B cell (primary cell): ENCODE results near the gene ZNF423. TPM values are rescaled to one million over a fixed set of nuclear protein-coding genes. Genes with fewer than 3 reads are reported as not detected.

Experiments
- ATAC-seq: fragments of 200-7000 bp; cut with Tn5 transposase; one replicate; pipeline ENCODE4 v1.10.0; 2021; ENCODE audit warnings: low read depth, mild to moderate bottlenecking, moderate number of reproducible peaks, moderate library complexity
- CTCF ChIA-PET: fragments of 350-600 bp; sonication (Branson Sonifier 250); formaldehyde crosslinking; loops from one replicate; lab custom pipeline; 2021; ENCODE audit warnings: antibody characterized with exemption, inconsistent platforms; lab: Charles Lee
- POLR2A ChIA-PET: fragments of 350-600 bp; sonication (Branson Sonifier 250); formaldehyde crosslinking; loops from one replicate; lab custom pipeline; 2021; ENCODE audit warnings: antibody characterized with exemption; lab: Charles Lee
- DNase-seq: peaks from one replicate; pipeline ENCODE4 v3.0.0; 2013
- H2AFZ ChIP-seq: 2 replicates; pipeline ENCODE4 v1.6.1; 2012; ENCODE audit warnings: mild to moderate bottlenecking, low read depth, low read length; ENCODE audit not compliant: insufficient read depth, poor library complexity, severe bottlenecking
- H3K27ac ChIP-seq, 2 donors: 1 replicate in 1 of 2; 2 replicates in 1 of 2; pipeline ENCODE4 v1.5.1; 2012 to 2013; ENCODE audit warnings: low read length in 2 of 2, mild to moderate bottlenecking in 2 of 2, moderate library complexity in 1 of 2
- H3K27me3 ChIP-seq, 4 experiments: fragments of 200-600 bp in 1 of 4; sonication (generic) in 1 of 4; replicated peaks in 1 of 4; 1 replicate in 2 of 4; 2 replicates in 2 of 4; pipeline versions ENCODE4 v1.6.1 to v1.7.0; 2013 to 2016; ENCODE audit warnings: low read length in 3 of 4, mild to moderate bottlenecking in 2 of 4, mixed read lengths in 1 of 4, moderate library complexity in 1 of 4; ENCODE audit not compliant: insufficient read depth in 4 of 4, control insufficient read depth in 3 of 4; ENCODE audit errors: control extremely low read depth in 1 of 4
- H3K36me3 ChIP-seq, 2 experiments: replicated peaks in 1 of 2; 1 replicate in 1 of 2; 2 replicates in 1 of 2; pipeline versions ENCODE4 v1.6.1 to v1.7.1; 2013; ENCODE audit warnings: low read length in 1 of 2; ENCODE audit not compliant: insufficient read depth in 2 of 2, control insufficient read depth in 1 of 2; ENCODE audit errors: control extremely low read depth in 1 of 2, extremely low read depth in 1 of 2
- H3K4me1 ChIP-seq, 2 donors: fragments of 200-600 bp in 1 of 2; sonication (generic) in 1 of 2; 1 replicate in 1 of 2; 2 replicates in 1 of 2; pipeline versions ENCODE4 v1.5.1 to v1.6.1; 2013 to 2017; ENCODE audit warnings: low read length in 2 of 2; ENCODE audit not compliant: control insufficient read depth in 2 of 2, insufficient read depth in 2 of 2
- H3K4me2 ChIP-seq: replicated peaks from 2 replicates; pipeline ENCODE3; 2012; ENCODE audit warnings: mild to moderate bottlenecking, low read depth, low read length; ENCODE audit not compliant: poor library complexity, severe bottlenecking
- H3K4me3 ChIP-seq, 5 experiments: fragments of 200-600 bp in 1 of 5; sonication (generic) in 1 of 5; 1 replicate in 3 of 5; 2 replicates in 2 of 5; pipeline versions ENCODE4 v1.5.1 to v1.7.0; 2011 to 2016; ENCODE audit warnings: low read length in 4 of 5, mild to moderate bottlenecking in 4 of 5, low read depth in 2 of 5, control low read depth in 1 of 5, moderate library complexity in 1 of 5; ENCODE audit not compliant: insufficient read depth in 1 of 5; ENCODE audit errors: control extremely low read depth in 1 of 5, extremely low read depth in 1 of 5
- H3K79me2 ChIP-seq: fragments of 200-600 bp; sonication (generic); one replicate; pipeline ENCODE4 v1.6.0; 2016; ENCODE audit warnings: low read length; ENCODE audit not compliant: control insufficient read depth, insufficient read depth
- H3K9ac ChIP-seq: fragments of 200-600 bp; sonication (generic); 2 replicates; pipeline ENCODE4 v1.6.1; 2017; ENCODE audit warnings: mild to moderate bottlenecking, low read length, moderate library complexity
- H3K9me3 ChIP-seq, 3 donors: one replicate each; pipeline versions ENCODE4 v1.6.1 to v1.7.1; 2013; ENCODE audit warnings: low read length in 2 of 3; ENCODE audit not compliant: control insufficient read depth in 2 of 3, insufficient read depth in 1 of 3; ENCODE audit errors: control extremely low read depth in 1 of 3
- H4K20me1 ChIP-seq: 2 replicates; pipeline ENCODE4 v1.6.0; 2012; ENCODE audit warnings: mild to moderate bottlenecking, low read length; ENCODE audit not compliant: insufficient read depth, control insufficient read depth, poor library complexity, severe bottlenecking
- H3K27ac Mint-ChIP-seq: one replicate; pipeline ENCODE4 v1.8.0; 2021; ENCODE audit warnings: mixed read lengths
- H3K27me3 Mint-ChIP-seq: one replicate; pipeline ENCODE4 v1.8.0; 2021; ENCODE audit warnings: mixed read lengths
- H3K4me1 Mint-ChIP-seq: one replicate; pipeline ENCODE4 v1.8.0; 2021; ENCODE audit warnings: mixed read lengths
- H3K4me3 Mint-ChIP-seq: one replicate; pipeline ENCODE4 v1.8.0; 2021; ENCODE audit warnings: mixed read lengths
- H3K9me3 Mint-ChIP-seq: one replicate; pipeline ENCODE4 v1.8.0; 2022; ENCODE audit warnings: mixed read lengths; ENCODE audit not compliant: insufficient read depth
- CTCF ChIP-seq: fragments of 200-600 bp; IDR thresholded peaks from one replicate; pipeline ENCODE4 v1.8.0; 2022; ENCODE audit warnings: antibody characterized with exemption, mild to moderate bottlenecking
- EZH2 ChIP-seq: IDR thresholded peaks from 2 replicates; pipeline ENCODE4 v1.6.1; 2012; ENCODE audit warnings: borderline replicate concordance, low read depth, mild to moderate bottlenecking, moderate library complexity, low read length; ENCODE audit not compliant: insufficient read depth, poor library complexity, severe bottlenecking
- WGBS: methylation state at CpG from one replicate; pipeline ENCODE4 v1.1.5; 2013; ENCODE audit warnings: missing lambda C conversion rate; ENCODE audit not compliant: insufficient coverage; 5-methylcytosine and 5-hydroxymethylcytosine counted together
- intact Hi-C: fragments of 100-400 bp; cut with micrococcal nuclease; formaldehyde crosslinking; loops from one replicate; pipeline ENCODE4 v1.10.0; 2022
- polyA plus RNA-seq: library from polyadenylated mRNA; depleted of rRNA; stranded (reverse); fragments of >200 nt; gene quantifications from 2 replicates; pipeline ENCODE4 v1.2.3, GENCODE V29; 2012
- total RNA-seq, 2 donors: library from RNA; stranded (reverse); fragments of 120-200 nt in 1 of 2; gene quantifications; 1 replicate in 1 of 2; 2 replicates in 1 of 2; pipeline versions ENCODE4 v1.2.3 to v1.2.4, GENCODE V29; 2013 to 2022

ZNF423 gene
- total and polyA plus RNA-seq, 2 donors (not counting 1 experiment from before 2014, with no cell fraction given), result not detected

DNA sequence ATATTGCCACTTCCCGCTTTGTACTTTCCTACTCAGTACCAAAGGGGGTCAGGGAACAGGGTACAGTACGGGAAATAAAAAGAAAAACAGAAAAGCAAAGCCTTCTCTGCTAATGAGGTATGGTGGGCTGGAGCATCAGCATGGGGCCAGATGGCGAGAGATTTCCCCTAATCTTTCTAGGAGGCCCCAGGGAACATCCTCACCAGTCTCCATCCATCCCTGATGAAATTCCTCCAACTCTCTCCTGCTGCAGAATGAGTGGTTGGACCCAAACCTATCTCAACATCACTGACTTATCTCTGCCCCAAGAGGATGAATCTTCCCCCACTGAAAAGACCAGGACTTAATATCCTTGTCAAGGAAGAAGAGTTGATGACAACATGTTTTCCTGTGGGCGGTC is 296.7 kb downstream of the ZNF423 start:
- H3K4me3 ChIP-seq, result no peak overlapping the region
- H3K9me3 ChIP-seq, result no peaks in the 10 kb centered on the region
- H3K79me2 ChIP-seq, result no peaks in the 10 kb centered on the region
- no peak overlapping the region for H3K4me2 ChIP-seq
- H3K9ac ChIP-seq, result no peak overlapping the region
- H3K27me3 ChIP-seq, result no peaks in the 10 kb centered on the region
- peaks cover 4% of the 10 kb centered on the region for H3K27me3 Mint-ChIP-seq
- ATAC-seq (no peak), DNase-seq (no peak)
- H3K4me3 Mint-ChIP-seq, result no peak overlapping the region
- no peak overlapping the region for H3K27ac ChIP-seq
- TF ChIP-seq EZH2, result no peak
- no peak for TF ChIP-seq CTCF
- H3K4me1 ChIP-seq, result no peaks in the 10 kb centered on the region
- no peaks in the 10 kb centered on the region for H3K36me3 ChIP-seq
- H3K27ac Mint-ChIP-seq, result no peak overlapping the region
- H3K9me3 Mint-ChIP-seq, result no peaks in the 10 kb centered on the region
- 85% methylated on average over 1 of the region's 4 CpGs for WGBS
- H3K4me1 Mint-ChIP-seq, result no peaks in the 10 kb centered on the region
- ChIA-PET POLR2A (no interaction called here), CTCF (no interaction called here)
- intact Hi-C loops, result no loop called here
- no peak overlapping the region for H2AFZ ChIP-seq
- H4K20me1 ChIP-seq, result no peaks in the 10 kb centered on the region

DNA sequence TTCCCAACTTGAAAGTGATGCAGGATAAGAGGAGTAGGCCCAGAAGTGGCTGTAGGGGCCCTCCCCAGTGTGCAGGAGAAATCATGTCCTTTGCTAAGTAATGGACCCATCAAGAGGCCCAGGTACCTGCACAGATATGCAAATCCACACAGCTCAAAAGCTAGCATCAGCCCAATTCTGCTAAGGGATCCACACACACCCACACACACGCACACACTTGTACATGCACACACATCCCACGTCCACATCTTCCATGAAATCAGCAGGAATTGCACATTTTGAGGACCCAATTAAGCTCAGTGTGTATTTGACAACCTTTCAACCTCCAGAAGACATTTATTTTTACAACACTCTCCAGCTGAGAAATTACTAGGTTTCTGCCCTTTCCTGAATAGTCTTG is 297.5 kb downstream of the ZNF423 start:
- CTCF ChIA-PET, result no interaction called here
- Mint-ChIP-seq H3K4me3 (no peak overlapping the region), H3K9me3 (no peaks in the 10 kb centered on the region), H3K27me3 (peaks cover 8% of the 10 kb centered on the region), H3K4me1 (no peaks in the 10 kb centered on the region), H3K27ac (no peak overlapping the region)
- no peak overlapping the region for H3K4me2 ChIP-seq
- no peak for TF ChIP-seq CTCF
- TF ChIP-seq EZH2, result no peak
- no peak for DNase-seq
- no peaks in the 10 kb centered on the region for H3K27me3 ChIP-seq
- no peak overlapping the region for H3K4me3 ChIP-seq
- no peak overlapping the region for H3K27ac ChIP-seq
- no peak for ATAC-seq
- intact Hi-C loops, result no loop called here
- POLR2A ChIA-PET, result no interaction called here
- H4K20me1 ChIP-seq, result no peaks in the 10 kb centered on the region
- H2AFZ ChIP-seq, result no peak overlapping the region
- H3K9ac ChIP-seq, result no peak overlapping the region
- 94% methylated on average over 2 of the region's 2 CpGs for WGBS
- H3K79me2 ChIP-seq, result no peaks in the 10 kb centered on the region
- H3K36me3 ChIP-seq, result no peaks in the 10 kb centered on the region
- no peaks in the 10 kb centered on the region for H3K4me1 ChIP-seq
- no peaks in the 10 kb centered on the region for H3K9me3 ChIP-seq
